K562 (cell line): ENCODE results near the gene PCMTD2. TPM values are rescaled to one million over a fixed set of nuclear protein-coding genes. Genes with fewer than 3 reads are reported as not detected.
"Not testable (repeated sequence)": the region's sequence is repeated elsewhere in the genome, so short reads cannot be mapped to it uniquely, and the experiment has no call there.

ENCODE experiments used
- ATAC-seq: fragments of 200-7000 bp; cut with Tn5 transposase; 3 replicates; pipeline ENCODE4 v1.9.1; 2020; ENCODE audit warnings: moderate library complexity
- BruUV-seq: library from RNA; stranded (reverse); fragments of 400-500 nt; replicated peaks from 2 replicates; lab custom pipeline; 2021; lab: Mats Ljungman, UMichigan
- CTCF ChIA-PET: fragments of 300-600 bp; formaldehyde crosslinking; extraction: SDS; loops from one replicate; lab custom pipeline; 2021; ENCODE audit warnings: low intra/inter-chr PET ratio; lab: Yijun Ruan, JAX
- POLR2A ChIA-PET: fragments of 300-600, 350-650 bp; sonication (Branson Sonifier 250); formaldehyde crosslinking; extraction: SDS; loops from one replicate; lab custom pipeline; 2021; ENCODE audit warnings: antibody characterized with exemption, inconsistent platforms; lab: Yijun Ruan, JAX
- DNase-seq, 4 experiments: peaks; one replicate each; pipeline versions ENCODE4 v3.0.0 to v3.0.0-alpha.2; 2011 to 2018; ENCODE audit warnings: low spot score in 3 of 4, mixed read lengths in 3 of 4; ENCODE audit errors: extremely low read depth in 1 of 4
- FAIRE-seq: peaks from 2 replicates; lab custom pipeline; 2011; peaks lifted over from hg19 to GRCh38; lab: Jason Lieb, UNC
- H2AFZ ChIP-seq: 2 replicates; pipeline ENCODE4 v1.6.0; 2011; ENCODE audit warnings: low read depth, low read length, control low read depth, inconsistent platforms
- H3K27ac ChIP-seq: fragments of 200-600 bp; 3 replicates; pipeline ENCODE4 v1.8.0; 2011; ENCODE audit warnings: low read depth, mild to moderate bottlenecking, control low read depth, inconsistent platforms, low read length, moderate library complexity, mixed read lengths; ENCODE audit errors: extremely low read depth
- H3K27me3 ChIP-seq, 2 experiments: fragments of 300-600 bp in 1 of 2; 2 replicates in 1 of 2; 3 replicates in 1 of 2; pipeline versions ENCODE4 v1.6.0 to v1.8.0; 2011; ENCODE audit warnings: inconsistent platforms in 2 of 2, low read length in 2 of 2, mild to moderate bottlenecking in 1 of 2, mixed read lengths in 1 of 2, moderate library complexity in 1 of 2; ENCODE audit not compliant: control insufficient read depth in 2 of 2, insufficient read depth in 2 of 2
- H3K36me3 ChIP-seq: fragments of 300-600 bp; 3 replicates; pipeline ENCODE4 v1.8.0; 2011; ENCODE audit warnings: mild to moderate bottlenecking, low read length, inconsistent platforms; ENCODE audit not compliant: control insufficient read depth, insufficient read depth
- H3K4me1 ChIP-seq, 2 experiments: fragments of 200-600 bp in 1 of 2; replicated peaks in 1 of 2; 2 replicates in 1 of 2; 3 replicates in 1 of 2; pipeline versions ENCODE4 v1.5.1 to v1.8.0; 2011; ENCODE audit warnings: inconsistent platforms in 2 of 2, low read length in 2 of 2, mild to moderate bottlenecking in 1 of 2, mixed read lengths in 1 of 2, moderate library complexity in 1 of 2; ENCODE audit not compliant: control insufficient read depth in 2 of 2, insufficient read depth in 2 of 2
- H3K4me2 ChIP-seq: 2 replicates; pipeline ENCODE4 v1.6.1; 2011; ENCODE audit warnings: low read length, control low read depth, inconsistent platforms, mixed read lengths; ENCODE audit not compliant: insufficient read depth
- H3K4me3 ChIP-seq: fragments of 200-600 bp; sonication (generic), shearing (Covaris generic); 2 replicates; pipeline ENCODE4 v1.5.1; 2016; ENCODE audit warnings: control low read depth, inconsistent platforms
- H3K79me2 ChIP-seq: fragments of 200-600 bp; 3 replicates; pipeline ENCODE4 v1.8.0; 2011; ENCODE audit warnings: low read length, inconsistent platforms; ENCODE audit not compliant: control insufficient read depth, insufficient read depth
- H3K9ac ChIP-seq, 2 experiments: 2 replicates each; pipeline versions ENCODE4 v1.6.0 to v1.6.1; 2011; ENCODE audit warnings: low read depth in 2 of 2, low read length in 2 of 2, control low read depth in 1 of 2, inconsistent platforms in 1 of 2, mild to moderate bottlenecking in 1 of 2, mixed read lengths in 1 of 2; ENCODE audit not compliant: insufficient read depth in 1 of 2
- H3K9me1 ChIP-seq: one replicate; pipeline ENCODE4 v1.6.0; 2011; ENCODE audit warnings: inconsistent platforms, mild to moderate bottlenecking, low read length, moderate library complexity; ENCODE audit not compliant: control insufficient read depth, insufficient read depth
- H3K9me3 ChIP-seq: replicated peaks from 2 replicates; pipeline ENCODE4 v1.5.1; 2011; ENCODE audit warnings: low read depth, low read length, inconsistent platforms; ENCODE audit not compliant: control insufficient read depth, insufficient read depth
- H4K20me1 ChIP-seq: replicated peaks from 2 replicates; pipeline ENCODE4 v1.6.1; 2011; ENCODE audit warnings: low read length, inconsistent platforms, mixed read lengths; ENCODE audit not compliant: control insufficient read depth, insufficient read depth
- CBFA2T3 ChIP-seq: fragments of 450-650 bp; IDR thresholded peaks from 2 replicates; pipeline ENCODE4 v1.6.1; 2017
- TCF3 ChIP-seq: sonication (generic); formaldehyde crosslinking; IDR thresholded peaks from 2 replicates; pipeline ENCODE4 v1.4.0; 2020; ENCODE audit warnings: mild to moderate bottlenecking, missing genetic modification reagents
- WGBS: fragments of 100-300 bp; shearing (Covaris generic); methylation state at CpG from one replicate; pipeline ENCODE4 v1.1.6; 2016; ENCODE audit warnings: low coverage, mixed read lengths; ENCODE audit not compliant: insufficient coverage; ENCODE audit errors: missing lambda C conversion rate; 5-methylcytosine and 5-hydroxymethylcytosine counted together
- in situ Hi-C: fragments of 300-500 bp; cut with MboI; formaldehyde crosslinking; loops from 4 replicates; pipeline ENCODE4 v1.15.0; 2018; ENCODE audit warnings: inconsistent platforms, mixed read lengths
- intact Hi-C: fragments of 100-400 bp; cut with micrococcal nuclease; formaldehyde crosslinking; loops from 2 replicates; pipeline ENCODE4 v1.14.2; 2022
- polyA plus RNA-seq, 8 experiments: library from polyadenylated mRNA; depleted of rRNA in 4 of 8; stranded (reverse) in 5 of 8; unstranded in 3 of 8; fragments of >200 nt; fragmentation: Nextera tagmentation in 2 of 8; fragmentation: Illumina TruSeq in 1 of 8; extraction: Ambion mirVana in 2 of 8; extraction: Trizol in 1 of 8; gene quantifications; 2 replicates each; pipeline versions ENCODE4 v1.2.1 to v1.2.3, GENCODE V29; 2011 to 2014; ENCODE audit warnings: inconsistent platforms in 1 of 8, missing spikeins in 1 of 8
- total RNA-seq, 7 experiments: library from RNA; depleted of rRNA in 6 of 7; stranded (reverse); fragments of >200 nt in 6 of 7; fragmentation: Illumina TruSeq in 2 of 7; extraction: Trizol in 2 of 7; gene quantifications; 2 replicates each; pipeline versions ENCODE4 v1.2.1 to v1.2.3, GENCODE V29; 2011 to 2021; ENCODE audit warnings: low replicate concordance in 1 of 7

PCMTD2 gene
- total and polyA plus RNA-seq, 9 of the 15 experiments (the other 6 are each of a cell fraction or from before 2014, with no cell fraction given): 11.3 to 49.3 (median 28.4) TPM

DNA sequence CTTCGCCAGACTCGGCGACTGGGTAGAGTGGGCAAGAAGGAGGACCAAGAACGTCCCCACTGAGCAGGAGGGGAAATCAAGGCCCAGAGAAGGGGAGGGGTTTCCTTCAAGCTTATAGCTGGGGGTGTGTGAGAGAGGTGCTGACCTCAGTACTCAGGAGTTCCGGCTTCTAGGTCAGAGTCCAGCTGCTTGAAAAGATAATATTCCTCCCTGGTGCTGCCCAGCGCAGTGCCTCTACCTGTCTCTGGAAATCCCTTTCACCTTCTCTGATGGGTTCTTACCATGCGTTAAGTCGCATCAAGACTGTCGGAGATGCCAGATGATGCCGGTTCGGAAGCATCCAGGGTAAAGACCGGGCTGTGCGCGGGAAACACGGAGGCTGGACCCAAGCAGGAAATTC lies 61.8 kb downstream of the PCMTD2 start:
- WGBS: 58% methylated on average over 9 of the region's 15 CpGs
- TF ChIP-seq TCF3 (CRISPR knock-in tag) (peak; percentile 31), CBFA2T3 (peak; percentile 5; the same call in 1 of the 2 replicates)
- H4K20me1 ChIP-seq, CTCF ChIA-PET, in situ Hi-C loops, intact Hi-C loops, H3K36me3 ChIP-seq, H2AFZ ChIP-seq, H3K27ac ChIP-seq, H3K79me2 ChIP-seq, BruUV-seq, POLR2A ChIA-PET, H3K9ac ChIP-seq, H3K9me3 ChIP-seq, H3K4me2 ChIP-seq, H3K27me3 ChIP-seq, H3K9me1 ChIP-seq, H3K4me3 ChIP-seq: not testable (repeated sequence)
- FAIRE-seq: peak; percentile 97
- DNase-seq: peak in 1 of 4 experiments; percentile 3
- peaks cover 2 to 13% of the 10 kb centered on the region in 2 experiments; a peak in 4 of 5 replicates for H3K4me1 ChIP-seq
- ATAC-seq: peak; percentile 83

DNA sequence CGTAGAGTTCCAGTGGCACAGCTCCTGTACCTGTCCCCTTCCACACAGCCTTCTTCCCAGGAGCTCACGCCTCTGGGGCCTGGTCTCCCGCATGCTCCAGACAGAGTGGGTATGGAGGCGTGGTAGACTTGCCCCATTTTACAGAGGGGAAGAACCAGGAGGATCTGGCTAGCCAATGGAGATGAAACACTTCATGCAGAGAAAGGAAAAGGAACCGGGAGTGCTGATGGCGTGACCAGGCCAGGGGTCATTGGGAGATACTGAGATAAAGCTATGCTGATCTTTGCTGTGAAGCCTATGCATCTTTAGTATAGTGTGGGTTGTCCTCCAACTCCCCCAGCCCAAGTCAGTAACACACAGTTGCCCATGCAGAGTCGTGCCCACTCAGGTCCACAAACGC lies 62.5 kb downstream of the PCMTD2 start:
- H3K4me2 ChIP-seq, CTCF ChIA-PET, H2AFZ ChIP-seq, H3K27ac ChIP-seq, in situ Hi-C loops, H3K4me3 ChIP-seq, H3K27me3 ChIP-seq, H3K36me3 ChIP-seq, POLR2A ChIA-PET, H4K20me1 ChIP-seq, intact Hi-C loops, H3K79me2 ChIP-seq, FAIRE-seq, ATAC-seq, H3K9me1 ChIP-seq, H3K9me3 ChIP-seq, DNase-seq, H3K9ac ChIP-seq, BruUV-seq: not testable (repeated sequence)
- peaks cover 2 to 13% of the 10 kb centered on the region in 2 experiments; a peak in 4 of 5 replicates for H3K4me1 ChIP-seq
- WGBS: 96% methylated on average over 3 of the region's 8 CpGs
